Fibroblast of lung (primary cell): Measurements from ENCODE around the gene KRTAP13-3. TPM values are rescaled to one million over a fixed set of nuclear protein-coding genes. Genes with fewer than 3 reads are reported as not detected.

ENCODE experiments used
- DNase-seq, 2 donors: peaks; one replicate each; pipeline versions ENCODE4 v3.0.0 to v3.0.0-alpha.2; 2010; ENCODE audit warnings: low read depth in 2 of 2
- H2AFZ ChIP-seq: 2 replicates; pipeline ENCODE4 v1.5.1; 2012; ENCODE audit warnings: low read length, control low read depth, inconsistent platforms
- H3K27ac ChIP-seq: 2 replicates; pipeline ENCODE4 v1.5.1; 2011; ENCODE audit warnings: low read length, control low read depth; ENCODE audit not compliant: insufficient read depth
- H3K27me3 ChIP-seq: 2 replicates; pipeline ENCODE4 v1.5.1; 2011; ENCODE audit warnings: mild to moderate bottlenecking, low read length; ENCODE audit not compliant: control insufficient read depth, insufficient read depth
- H3K36me3 ChIP-seq: 2 replicates; pipeline ENCODE4 v1.5.1; 2011; ENCODE audit warnings: low read length; ENCODE audit not compliant: control insufficient read depth, insufficient read depth
- H3K4me1 ChIP-seq: 2 replicates; pipeline ENCODE4 v1.5.1; 2011; ENCODE audit warnings: low read length; ENCODE audit not compliant: control insufficient read depth, insufficient read depth; ENCODE audit errors: extremely low read depth
- H3K4me2 ChIP-seq: 2 replicates; pipeline ENCODE4 v1.5.1; 2011; ENCODE audit warnings: low read length, control low read depth; ENCODE audit not compliant: insufficient read depth; ENCODE audit errors: extremely low read depth
- H3K4me3 ChIP-seq, 4 experiments: fragments of 200-600 bp in 1 of 4; sonication (generic) in 1 of 4; replicated peaks in 1 of 4; 2 replicates each; pipeline ENCODE4 v1.5.1; 2011 to 2016; ENCODE audit warnings: low read length in 4 of 4, low read depth in 3 of 4, mild to moderate bottlenecking in 3 of 4, control low read depth in 2 of 4, inconsistent platforms in 1 of 4, mixed read lengths in 1 of 4; ENCODE audit not compliant: insufficient read depth in 1 of 4; ENCODE audit errors: control extremely low read depth in 1 of 4
- H3K79me2 ChIP-seq: 2 replicates; pipeline ENCODE4 v1.5.1; 2012; ENCODE audit warnings: mild to moderate bottlenecking, low read length, inconsistent platforms; ENCODE audit not compliant: control insufficient read depth, insufficient read depth
- H3K9ac ChIP-seq: 2 replicates; pipeline ENCODE4 v1.5.1; 2011; ENCODE audit warnings: mild to moderate bottlenecking, low read length, control low read depth; ENCODE audit not compliant: insufficient read depth
- H3K9me3 ChIP-seq: 2 replicates; pipeline ENCODE4 v1.5.1; 2012; ENCODE audit warnings: low read depth, low read length; ENCODE audit not compliant: control insufficient read depth, insufficient read depth
- H4K20me1 ChIP-seq: 2 replicates; pipeline ENCODE4 v1.5.1; 2011; ENCODE audit warnings: low read length; ENCODE audit not compliant: control insufficient read depth, insufficient read depth; ENCODE audit errors: extremely low read depth
- EZH2 ChIP-seq: IDR thresholded peaks from 2 replicates; pipeline ENCODE4 v1.5.1; 2012; ENCODE audit warnings: low read length, control low read depth, mild to moderate bottlenecking; ENCODE audit errors: missing control alignments
- polyA plus RNA-seq, 2 donors: library from polyadenylated mRNA; depleted of rRNA in 1 of 2; stranded (reverse) in 1 of 2; unstranded in 1 of 2; fragments of >200 nt; gene quantifications; 2 replicates each; pipeline ENCODE4 v1.2.1, GENCODE V29; 2011 to 2012; ENCODE audit warnings: missing spikeins in 1 of 2
- total RNA-seq: library from RNA; depleted of rRNA; stranded (reverse); fragments of >200 nt; gene quantifications from 2 replicates; pipeline ENCODE4 v1.2.1, GENCODE V29; 2014
- TF ChIP-seq, protein P1 (sequence below), 2 donors: IDR thresholded peaks in 1 of 2; conservative IDR thresholded peaks in 1 of 2; 1 replicate in 1 of 2; 2 replicates in 1 of 2; pipeline ENCODE4 v1.5.1; 2011 to 2012; ENCODE audit warnings: low read length in 2 of 2, control low read depth in 1 of 2, inconsistent platforms in 1 of 2, low read depth in 1 of 2, mild to moderate bottlenecking in 1 of 2

Gene KRTAP13-3
- total and polyA plus RNA-seq, 2 donors (not counting 1 experiment from before 2014, with no cell fraction given) = not detected

DNA sequence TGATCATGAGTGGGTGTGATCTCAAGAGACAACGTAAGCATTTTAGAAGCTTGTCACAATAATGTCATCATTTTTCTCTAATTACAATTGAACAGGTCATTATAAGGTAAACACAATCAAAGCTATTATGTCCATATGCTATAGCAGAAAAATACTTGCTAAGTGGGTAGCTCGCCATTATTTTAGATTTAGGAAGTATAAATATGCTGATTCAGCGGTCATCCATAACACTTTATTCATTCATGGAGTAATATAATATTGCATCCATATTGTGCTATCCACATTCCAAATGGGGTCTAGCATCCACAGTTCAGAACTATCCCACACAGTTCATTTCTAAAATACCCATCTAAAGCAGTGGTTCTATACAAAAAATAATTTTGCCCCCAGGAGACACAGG is 22.8 kb upstream of the KRTAP13-3 start:
- no peak for DNase-seq

DNA sequence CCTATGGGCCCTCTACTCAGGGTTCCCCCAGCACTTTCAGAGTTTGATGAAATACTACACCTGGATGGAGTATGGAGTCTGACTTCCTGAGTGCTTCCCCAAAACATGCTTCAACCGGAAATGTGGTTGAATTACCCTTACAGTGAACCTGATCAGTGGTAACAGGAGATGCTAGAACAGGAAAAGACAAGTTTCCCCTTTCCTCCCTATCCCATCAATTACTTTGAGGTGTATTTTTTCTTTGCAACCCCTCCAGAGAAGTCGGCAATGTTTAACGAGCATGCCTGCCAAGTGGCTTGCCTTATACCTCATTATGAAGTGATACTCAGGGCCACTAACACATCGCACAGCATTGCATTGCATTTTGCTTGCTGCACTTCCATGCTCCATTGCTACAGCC is 21.3 kb upstream of the KRTAP13-3 start:
- TF ChIP-seq, protein P1, sequence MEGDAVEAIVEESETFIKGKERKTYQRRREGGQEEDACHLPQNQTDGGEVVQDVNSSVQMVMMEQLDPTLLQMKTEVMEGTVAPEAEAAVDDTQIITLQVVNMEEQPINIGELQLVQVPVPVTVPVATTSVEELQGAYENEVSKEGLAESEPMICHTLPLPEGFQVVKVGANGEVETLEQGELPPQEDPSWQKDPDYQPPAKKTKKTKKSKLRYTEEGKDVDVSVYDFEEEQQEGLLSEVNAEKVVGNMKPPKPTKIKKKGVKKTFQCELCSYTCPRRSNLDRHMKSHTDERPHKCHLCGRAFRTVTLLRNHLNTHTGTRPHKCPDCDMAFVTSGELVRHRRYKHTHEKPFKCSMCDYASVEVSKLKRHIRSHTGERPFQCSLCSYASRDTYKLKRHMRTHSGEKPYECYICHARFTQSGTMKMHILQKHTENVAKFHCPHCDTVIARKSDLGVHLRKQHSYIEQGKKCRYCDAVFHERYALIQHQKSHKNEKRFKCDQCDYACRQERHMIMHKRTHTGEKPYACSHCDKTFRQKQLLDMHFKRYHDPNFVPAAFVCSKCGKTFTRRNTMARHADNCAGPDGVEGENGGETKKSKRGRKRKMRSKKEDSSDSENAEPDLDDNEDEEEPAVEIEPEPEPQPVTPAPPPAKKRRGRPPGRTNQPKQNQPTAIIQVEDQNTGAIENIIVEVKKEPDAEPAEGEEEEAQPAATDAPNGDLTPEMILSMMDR (conservative IDR thresholded peaks at IDR 0.05 in 1 of 2, IDR thresholded peaks at IDR 0.05 in 1 of 2; ENCODE audit: low read depth in 1 of 2, low read length in 2 of 2) = no peak
- TF ChIP-seq EZH2 = no peak
- H3K27me3 ChIP-seq = no peaks in the 10 kb centered on the region
- H4K20me1 ChIP-seq = no peaks in the 10 kb centered on the region
- no peaks in the 10 kb centered on the region for H3K9me3 ChIP-seq
- H3K36me3 ChIP-seq = no peaks in the 10 kb centered on the region
- no peak overlapping the region for H3K9ac ChIP-seq
- H3K79me2 ChIP-seq = no peaks in the 10 kb centered on the region
- no peaks in the 10 kb centered on the region for H3K4me1 ChIP-seq
- H3K4me3 ChIP-seq = no peak overlapping the region
- no peak for DNase-seq
- H3K27ac ChIP-seq = no peak overlapping the region
- no peak overlapping the region for H2AFZ ChIP-seq
- H3K4me2 ChIP-seq = no peak overlapping the region

More for the DNA sequence above, 22.8 kb upstream of the KRTAP13-3 start:
- H4K20me1 ChIP-seq = no peaks in the 10 kb centered on the region
- no peaks in the 10 kb centered on the region for H3K79me2 ChIP-seq
- H3K27me3 ChIP-seq = no peaks in the 10 kb centered on the region
- H3K27ac ChIP-seq = no peak overlapping the region
- TF ChIP-seq, protein P1 (conservative IDR thresholded peaks at IDR 0.05 in 1 of 2, IDR thresholded peaks at IDR 0.05 in 1 of 2; ENCODE audit: low read depth in 1 of 2, low read length in 2 of 2) = no peak
- no peak for TF ChIP-seq EZH2
- H2AFZ ChIP-seq = no peak overlapping the region
- no peaks in the 10 kb centered on the region for H3K4me1 ChIP-seq
- H3K9ac ChIP-seq = no peak overlapping the region
- H3K4me3 ChIP-seq = no peak overlapping the region
- H3K9me3 ChIP-seq = no peaks in the 10 kb centered on the region
- no peaks in the 10 kb centered on the region for H3K36me3 ChIP-seq
- no peak overlapping the region for H3K4me2 ChIP-seq

DNA sequence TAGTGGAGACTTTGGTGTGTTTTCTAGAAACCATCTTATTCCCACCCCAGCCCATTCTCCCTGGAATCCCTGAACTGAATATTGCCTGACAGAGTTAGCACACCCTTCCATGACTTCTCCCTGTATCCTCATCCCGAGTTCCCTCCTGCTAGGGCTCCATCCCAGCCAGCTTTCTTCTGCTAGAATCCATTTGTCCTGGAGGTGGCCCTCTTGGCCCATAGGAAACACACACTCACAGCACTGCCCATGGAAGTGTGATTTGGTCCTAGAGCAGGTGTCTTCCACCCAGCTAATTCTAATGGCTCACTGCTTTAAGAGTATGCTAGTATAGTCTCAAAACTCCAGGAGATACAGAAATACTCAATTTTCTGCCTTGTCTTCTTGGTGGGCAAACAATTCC is 18.5 kb upstream of the KRTAP13-3 start:
- Histone ChIP-seq H3K27me3 (no peaks in the 10 kb centered on the region), H2AFZ (no peak overlapping the region), H3K36me3 (no peaks in the 10 kb centered on the region), H4K20me1 (no peaks in the 10 kb centered on the region), H3K4me2 (no peak overlapping the region), H3K9me3 (no peaks in the 10 kb centered on the region), H3K79me2 (no peaks in the 10 kb centered on the region), H3K4me1 (no peaks in the 10 kb centered on the region), H3K27ac (no peak overlapping the region), H3K4me3 (no peak overlapping the region), H3K9ac (no peak overlapping the region)
- DNase-seq = no peak
- no peak for TF ChIP-seq EZH2
- TF ChIP-seq, protein P1 (conservative IDR thresholded peaks at IDR 0.05 in 1 of 2, IDR thresholded peaks at IDR 0.05 in 1 of 2; ENCODE audit: low read depth in 1 of 2, low read length in 2 of 2) = no peak
